Neural progenitor cell (in vitro differentiated cells): ENCODE measurements around the gene FBXO17. TPM values are rescaled to one million over a fixed set of nuclear protein-coding genes. Genes with fewer than 3 reads are reported as not detected.
A peak's percentile ranks its signal among the peaks of the same experiment; 100 is the strongest.
"Not testable (repeated sequence)": the region's sequence is repeated elsewhere in the genome, so short reads cannot be mapped to it uniquely, and the experiment has no call there.

Experiments
- DNase-seq: peaks from one replicate; pipeline ENCODE4 v3.0.0-alpha.2; 2016; ENCODE audit warnings: low spot score
- H2AFZ ChIP-seq: fragments of 200-600 bp; sonication (generic); replicated peaks from 2 replicates; pipeline ENCODE4 v1.6.1; 2016; ENCODE audit warnings: antibody characterized with exemption
- H3F3A ChIP-seq: fragments of 200-600 bp; sonication (generic); 2 replicates; pipeline ENCODE4 v1.6.1; 2016; ENCODE audit warnings: antibody characterized with exemption, low read depth
- H3K27ac ChIP-seq: fragments of 200-600 bp; sonication (generic); 2 replicates; pipeline ENCODE4 v1.5.1; 2016; ENCODE audit warnings: mild to moderate bottlenecking
- H3K27me3 ChIP-seq: fragments of 200-600 bp; sonication (generic); 2 replicates; pipeline ENCODE4 v1.6.1; 2016; ENCODE audit warnings: mild to moderate bottlenecking, moderate library complexity
- H3K36me3 ChIP-seq: fragments of 200-600 bp; sonication (generic); 2 replicates; pipeline ENCODE4 v1.5.1; 2016
- H3K4me1 ChIP-seq: fragments of 200-600 bp; sonication (generic); 2 replicates; pipeline ENCODE4 v1.6.1; 2016; ENCODE audit warnings: mixed run types
- H3K4me2 ChIP-seq: fragments of 200-600 bp; sonication (generic); 2 replicates; pipeline ENCODE4 v1.6.1; 2016
- H3K4me3 ChIP-seq: fragments of 200-600 bp; sonication (generic); 2 replicates; pipeline ENCODE4 v1.5.1; 2016
- H3K79me2 ChIP-seq: fragments of 200-600 bp; sonication (generic); 2 replicates; pipeline ENCODE4 v1.6.1; 2016; ENCODE audit warnings: low read depth
- H3K9ac ChIP-seq: fragments of 200-600 bp; sonication (generic); 2 replicates; pipeline ENCODE4 v1.6.1; 2016
- H3K9me3 ChIP-seq: fragments of 200-600 bp; sonication (generic); 2 replicates; pipeline ENCODE4 v1.5.1; 2016; ENCODE audit warnings: low read depth
- H4K20me1 ChIP-seq: fragments of 200-600 bp; sonication (generic); 2 replicates; pipeline ENCODE4 v1.6.1; 2016; ENCODE audit warnings: low read depth
- H3K27ac Mint-ChIP-seq: 3 replicates; pipeline ENCODE4 v1.8.0; 2021; ENCODE audit warnings: mixed read lengths
- H3K27me3 Mint-ChIP-seq: 2 replicates; pipeline ENCODE4 v1.8.0; 2022; ENCODE audit warnings: low read depth, mild to moderate bottlenecking, inconsistent platforms, moderate library complexity, mixed read lengths; ENCODE audit not compliant: insufficient read depth
- H3K36me3 Mint-ChIP-seq: 3 replicates; pipeline ENCODE4 v1.8.0; 2021; ENCODE audit warnings: mixed read lengths
- H3K4me1 Mint-ChIP-seq: 3 replicates; pipeline ENCODE4 v1.8.0; 2021; ENCODE audit warnings: mixed read lengths
- H3K4me3 Mint-ChIP-seq: 3 replicates; pipeline ENCODE4 v1.8.0; 2021; ENCODE audit warnings: mild to moderate bottlenecking, moderate library complexity, mixed read lengths
- H3K9me3 Mint-ChIP-seq: 3 replicates; pipeline ENCODE4 v1.8.0; 2020; ENCODE audit warnings: mixed read lengths
- CTCF ChIP-seq: fragments of 200-600 bp; sonication (generic); IDR thresholded peaks from 2 replicates; pipeline ENCODE4 v1.5.1; 2017; ENCODE audit warnings: antibody characterized with exemption, mild to moderate bottlenecking
- EZH2 ChIP-seq: fragments of 200-600 bp; sonication (generic); IDR thresholded peaks from 2 replicates; pipeline ENCODE4 v1.6.1; 2017; ENCODE audit warnings: antibody characterized with exemption, mild to moderate bottlenecking, moderate library complexity
- EZH2phosphoT487 ChIP-seq: fragments of 200-600 bp; sonication (generic); IDR thresholded peaks from 2 replicates; pipeline ENCODE4 v1.6.1; 2017; ENCODE audit warnings: antibody characterized with exemption
- total RNA-seq: library from RNA; depleted of rRNA; stranded (reverse); fragments of >200 nt; gene quantifications from 2 replicates; pipeline ENCODE4 v1.2.3, GENCODE V29; 2015; ENCODE audit warnings: low replicate concordance

FBXO17 gene
- total RNA-seq, 1 donor from 2014 or later, result 8.3 TPM

DNA sequence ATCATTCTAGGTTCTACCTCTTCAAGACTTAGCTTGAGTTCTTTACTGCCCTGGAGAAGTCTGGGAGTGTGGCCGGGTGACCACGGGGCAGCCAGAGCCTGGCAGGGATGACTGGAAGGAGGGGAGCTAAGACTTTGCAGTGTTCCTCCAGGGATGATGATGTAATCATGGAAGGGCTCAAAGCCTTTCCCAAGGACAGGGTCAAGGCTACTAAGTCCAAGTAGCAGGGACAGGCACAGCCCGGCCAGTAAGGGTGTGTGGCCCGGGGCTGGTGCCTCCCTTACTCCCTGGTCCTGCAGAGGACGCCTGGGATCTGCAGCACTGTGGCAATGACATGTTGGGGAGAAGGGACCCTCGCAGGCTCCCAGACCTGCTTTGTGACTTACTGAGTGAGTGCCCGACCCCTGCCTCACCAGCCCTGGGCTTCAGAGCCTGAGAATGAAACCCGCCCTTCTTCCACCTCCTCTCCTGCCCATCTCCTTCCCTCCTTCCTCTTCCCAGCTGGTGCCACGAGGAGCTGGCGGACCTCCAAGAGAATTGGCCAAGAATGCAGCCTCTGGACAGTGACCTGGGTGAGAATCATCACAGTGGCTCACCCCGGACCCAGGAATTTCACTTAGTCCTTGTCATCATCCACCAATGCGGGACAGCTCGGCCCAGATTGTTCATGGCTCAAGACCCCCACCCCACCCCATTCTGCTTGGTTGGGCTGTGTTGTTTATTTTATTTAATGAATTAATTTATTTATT is 15.6 kb upstream of the FBXO17 start:
- H3K9me3 Mint-ChIP-seq, result no peaks in the 10 kb centered on the region
- Histone ChIP-seq H3K79me2 (no peaks in the 10 kb centered on the region), H2AFZ (no peak overlapping the region), H3K9me3 (no peaks in the 10 kb centered on the region), H3K4me1 (peaks cover 3% of the 10 kb centered on the region), H3K27me3 (no peaks in the 10 kb centered on the region), H3K4me3 (no peak overlapping the region), H3K4me2 (no peak overlapping the region), H3K36me3 (no peaks in the 10 kb centered on the region), H4K20me1 (no peaks in the 10 kb centered on the region), H3K9ac (no peak overlapping the region), H3K27ac (no peak overlapping the region), H3F3A (peaks cover 16% of the 10 kb centered on the region)
- no peaks in the 10 kb centered on the region for H3K36me3 Mint-ChIP-seq
- peaks cover 9% of the 10 kb centered on the region for H3K27me3 Mint-ChIP-seq
- peak overlapping the region; percentile 37 for H3K27ac Mint-ChIP-seq
- peaks cover 16% of the 10 kb centered on the region for H3K4me1 Mint-ChIP-seq
- peak overlapping the region; percentile 25 for H3K4me3 Mint-ChIP-seq
- TF ChIP-seq EZH2phosphoT487 (no peak), EZH2 (no peak), CTCF (no peak)
- DNase-seq, result no peak

GRCh38 chr19:38989614-38990013 is 14.1 kb upstream of the FBXO17 start:
- not testable (repeated sequence) for H3K9me3 ChIP-seq, H3K79me2 ChIP-seq, DNase-seq, H3K27ac Mint-ChIP-seq, H2AFZ ChIP-seq, H3K27me3 Mint-ChIP-seq, H3K36me3 ChIP-seq, H3K36me3 Mint-ChIP-seq, H4K20me1 ChIP-seq, H3K4me3 ChIP-seq, H3K9ac ChIP-seq, H3K4me1 ChIP-seq, H3K27me3 ChIP-seq, H3K4me3 Mint-ChIP-seq, H3K9me3 Mint-ChIP-seq, H3K4me2 ChIP-seq
- Histone ChIP-seq H3K27ac (peak overlapping the region; percentile 73), H3F3A (peaks cover 16% of the 10 kb centered on the region)
- peaks cover 14% of the 10 kb centered on the region for H3K4me1 Mint-ChIP-seq

DNA sequence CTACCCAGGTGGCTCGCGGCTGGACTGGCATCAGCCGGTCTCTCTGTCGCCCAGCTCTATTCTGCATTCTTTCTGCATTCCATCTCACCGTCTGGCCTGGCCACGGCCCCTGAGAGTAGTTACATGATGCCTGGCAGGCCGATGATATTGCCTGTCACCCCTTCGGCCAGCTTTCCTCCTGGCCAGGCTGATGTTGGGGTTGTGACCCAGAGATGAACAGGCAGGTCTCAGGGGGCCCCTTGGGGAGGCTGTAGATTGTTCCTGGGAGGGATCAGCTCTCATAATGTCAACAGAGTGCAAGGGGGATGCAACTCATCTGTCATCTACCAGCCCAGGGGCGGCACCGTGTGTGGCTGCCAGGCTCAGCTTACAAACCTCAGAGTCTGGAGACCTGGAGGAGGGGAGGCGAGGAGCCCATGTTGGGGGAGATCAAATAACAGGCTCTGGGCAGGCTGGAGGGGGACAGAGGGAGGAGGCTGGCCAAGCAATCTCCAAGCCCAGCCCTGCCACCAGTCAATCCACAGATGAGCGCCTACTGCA is 13.6 kb upstream of the FBXO17 start:
- peak overlapping the region; percentile 73 for H3K27ac ChIP-seq
- no peaks in the 10 kb centered on the region for H3K36me3 Mint-ChIP-seq
- H3K27ac Mint-ChIP-seq, result peak overlapping the region; percentile 65
- TF ChIP-seq EZH2 (no peak), CTCF (no peak), EZH2phosphoT487 (no peak)
- H3K9me3 ChIP-seq, result no peaks in the 10 kb centered on the region
- peak overlapping the region; percentile 19 for H3K4me3 Mint-ChIP-seq
- H3K9me3 Mint-ChIP-seq, result no peaks in the 10 kb centered on the region
- H3K27me3 ChIP-seq, result no peaks in the 10 kb centered on the region
- no peaks in the 10 kb centered on the region for H3K36me3 ChIP-seq
- DNase-seq, result peak; percentile 84
- H3K4me3 ChIP-seq, result no peak overlapping the region
- H4K20me1 ChIP-seq, result no peaks in the 10 kb centered on the region
- H3K4me1 Mint-ChIP-seq, result peaks cover 14% of the 10 kb centered on the region
- no peak overlapping the region for H2AFZ ChIP-seq
- no peak overlapping the region for H3K9ac ChIP-seq
- H3K4me1 ChIP-seq, result peaks cover 3% of the 10 kb centered on the region
- peaks cover 9% of the 10 kb centered on the region for H3K27me3 Mint-ChIP-seq
- peaks cover 16% of the 10 kb centered on the region for H3F3A ChIP-seq
- peak overlapping the region; percentile 66 for H3K4me2 ChIP-seq
- H3K79me2 ChIP-seq, result no peaks in the 10 kb centered on the region

- H3K4me3 Mint-ChIP-seq, DNase-seq, H3K9me3 ChIP-seq, H3K27me3 Mint-ChIP-seq, H3K36me3 ChIP-seq, H2AFZ ChIP-seq, H3K4me3 ChIP-seq, H3K9me3 Mint-ChIP-seq, H3K79me2 ChIP-seq, H4K20me1 ChIP-seq, H3K4me1 ChIP-seq, H3K9ac ChIP-seq, H3K36me3 Mint-ChIP-seq, H3K27me3 ChIP-seq: not testable (repeated sequence)
- peak overlapping the region; percentile 73 for H3K27ac ChIP-seq
- H3K4me1 Mint-ChIP-seq, result peaks cover 14% of the 10 kb centered on the region
- H3K27ac Mint-ChIP-seq, result peak overlapping the region; percentile 65
- peaks cover 16% of the 10 kb centered on the region for H3F3A ChIP-seq
- H3K4me2 ChIP-seq, result peak overlapping the region; percentile 66
Measured at GRCh38 chr19:38988627-38989026, 13.1 kb upstream of the FBXO17 start.

- H3K27ac Mint-ChIP-seq, H3K4me3 Mint-ChIP-seq, H2AFZ ChIP-seq, H3K9ac ChIP-seq, H3K27ac ChIP-seq, H3K4me3 ChIP-seq, H3K4me2 ChIP-seq, H3K4me1 ChIP-seq, H4K20me1 ChIP-seq, H3K79me2 ChIP-seq, H3K27me3 Mint-ChIP-seq, H3K36me3 Mint-ChIP-seq, H3K9me3 Mint-ChIP-seq, H3K9me3 ChIP-seq, DNase-seq, H3K27me3 ChIP-seq, H3K36me3 ChIP-seq: not testable (repeated sequence)
- H3K4me1 Mint-ChIP-seq, result peaks cover 14% of the 10 kb centered on the region
- H3F3A ChIP-seq, result peaks cover 16% of the 10 kb centered on the region
Measured at GRCh38 chr19:38987745-38988144, 12.2 kb upstream of the FBXO17 start.
